HG03066 (cell line): ENCODE results near the gene FBXO10.
"Not testable (repeated sequence)": the region's sequence is repeated elsewhere in the genome, so short reads cannot be mapped to it uniquely, and the experiment has no call there.

Experiments
- ATAC-seq: cut with Tn5 transposase; IDR thresholded peaks from one replicate; pipeline ENCODE4 v1.9.1; 2021; ENCODE audit warnings: low read depth; ENCODE audit not compliant: unreplicated experiment

The FBXO10 gene

DNA sequence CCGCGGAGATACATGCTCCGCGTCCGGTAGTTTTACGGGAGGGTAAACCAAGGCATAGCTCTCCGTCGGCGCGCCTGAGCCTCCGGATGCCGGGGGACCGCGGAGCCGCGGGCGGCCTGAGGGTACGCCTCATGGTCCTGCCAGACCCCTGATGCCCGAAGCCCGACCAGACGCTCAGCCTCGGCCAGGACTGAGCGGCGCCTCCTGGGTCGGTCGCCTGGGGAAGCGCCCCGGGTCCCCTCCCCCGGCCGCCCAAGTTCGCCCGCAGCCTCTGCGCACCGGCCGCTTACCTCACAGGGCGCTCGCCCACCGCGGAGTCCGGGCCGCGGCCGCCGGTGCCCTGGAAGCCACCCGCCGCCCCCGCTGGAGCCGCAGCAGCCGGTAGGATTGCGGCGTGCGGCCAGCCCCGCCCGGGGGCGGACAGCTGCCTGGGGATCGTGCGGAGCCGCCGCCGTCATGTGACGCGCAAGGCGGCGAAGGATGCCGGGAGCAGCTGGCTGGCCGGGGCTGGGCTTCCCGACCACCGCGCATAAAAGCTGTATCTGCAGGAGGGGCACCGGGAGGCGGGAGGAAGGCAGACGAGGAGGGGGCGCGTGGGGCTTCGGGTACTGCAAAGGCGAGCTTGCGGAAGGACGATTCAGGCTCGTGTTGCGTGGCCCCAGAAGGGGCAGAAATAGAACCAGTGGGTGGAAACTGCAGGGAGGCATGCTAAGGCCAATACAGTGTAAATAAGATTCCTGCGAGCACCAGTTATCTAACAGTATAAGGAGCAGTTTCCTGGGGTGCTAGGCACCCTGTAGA, at the start of gene FBXO10:
Gene FBXO10, minus strand, starts transcription at position 460 of the 801 bp plus-strand sequence. CDS start 34,612 bp downstream, outside the sequence.
- ATAC-seq, result peak; percentile 70

DNA sequence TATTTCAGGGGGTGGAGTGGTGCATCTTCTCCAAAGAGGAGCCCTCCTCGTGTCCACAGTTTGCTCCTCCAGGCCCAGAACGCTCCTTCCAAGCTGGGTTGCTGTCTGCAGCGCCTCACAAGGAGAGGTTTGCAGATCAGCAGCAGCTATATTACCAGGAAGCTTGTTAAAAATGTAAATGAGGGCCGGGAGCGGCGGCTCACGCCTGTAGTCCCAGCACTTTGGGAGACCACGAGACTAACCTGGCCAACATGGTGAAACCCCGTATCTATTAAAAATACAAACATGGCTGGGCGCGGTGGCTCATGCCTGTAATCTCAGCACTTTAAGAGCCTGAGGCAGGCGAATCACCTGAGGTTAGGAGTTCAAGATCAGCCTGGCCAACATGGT, 49.6 kb upstream of the FBXO10 start:
- no peak for ATAC-seq

- no peak for ATAC-seq
Observed at GRCh38 chr9:37625036-37625757, 49.0 kb upstream of the FBXO10 start.

DNA sequence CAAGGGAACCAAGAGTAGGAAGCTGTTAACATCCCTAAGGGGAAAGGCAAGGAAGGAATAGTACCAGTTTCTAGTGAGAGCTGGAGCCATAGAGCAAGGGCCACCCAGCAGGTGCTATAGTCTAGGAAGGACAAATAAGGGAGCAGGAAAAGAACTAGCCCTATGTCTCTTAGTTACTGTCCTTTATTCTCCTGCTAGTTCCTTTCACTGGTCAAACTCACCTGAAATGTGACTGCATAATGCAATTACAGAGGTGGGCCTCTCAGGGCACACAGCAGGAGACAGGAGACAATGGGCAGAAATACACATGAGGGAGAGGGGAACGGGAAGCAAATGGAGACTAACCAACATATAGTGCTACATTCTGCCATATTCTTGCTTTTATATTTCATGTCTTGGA, 47.9 kb upstream of the FBXO10 start:
- no peak for ATAC-seq

- no peak for ATAC-seq
Observed at GRCh38 chr9:37623267-37623666, 47.1 kb upstream of the FBXO10 start.

DNA sequence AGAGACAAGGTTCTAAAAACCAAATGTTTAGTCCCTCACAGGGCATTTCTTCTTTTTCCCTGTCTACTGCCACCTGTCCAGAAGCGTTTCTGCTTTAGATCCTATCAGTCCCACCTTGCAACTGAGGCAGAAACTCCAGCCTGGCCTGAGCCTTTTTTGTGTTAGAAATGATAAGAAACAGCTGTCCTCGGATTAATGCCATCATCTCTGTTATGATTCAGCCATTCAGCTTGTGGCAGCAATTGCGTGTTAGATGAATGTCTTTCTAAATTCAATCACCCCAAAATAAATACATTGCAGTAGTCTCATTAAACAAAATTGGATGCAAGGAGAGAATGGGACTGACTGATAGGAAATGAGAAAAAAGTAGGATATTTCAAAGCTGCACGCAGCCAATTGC, 46.3 kb upstream of the FBXO10 start:
- no peak for ATAC-seq

DNA sequence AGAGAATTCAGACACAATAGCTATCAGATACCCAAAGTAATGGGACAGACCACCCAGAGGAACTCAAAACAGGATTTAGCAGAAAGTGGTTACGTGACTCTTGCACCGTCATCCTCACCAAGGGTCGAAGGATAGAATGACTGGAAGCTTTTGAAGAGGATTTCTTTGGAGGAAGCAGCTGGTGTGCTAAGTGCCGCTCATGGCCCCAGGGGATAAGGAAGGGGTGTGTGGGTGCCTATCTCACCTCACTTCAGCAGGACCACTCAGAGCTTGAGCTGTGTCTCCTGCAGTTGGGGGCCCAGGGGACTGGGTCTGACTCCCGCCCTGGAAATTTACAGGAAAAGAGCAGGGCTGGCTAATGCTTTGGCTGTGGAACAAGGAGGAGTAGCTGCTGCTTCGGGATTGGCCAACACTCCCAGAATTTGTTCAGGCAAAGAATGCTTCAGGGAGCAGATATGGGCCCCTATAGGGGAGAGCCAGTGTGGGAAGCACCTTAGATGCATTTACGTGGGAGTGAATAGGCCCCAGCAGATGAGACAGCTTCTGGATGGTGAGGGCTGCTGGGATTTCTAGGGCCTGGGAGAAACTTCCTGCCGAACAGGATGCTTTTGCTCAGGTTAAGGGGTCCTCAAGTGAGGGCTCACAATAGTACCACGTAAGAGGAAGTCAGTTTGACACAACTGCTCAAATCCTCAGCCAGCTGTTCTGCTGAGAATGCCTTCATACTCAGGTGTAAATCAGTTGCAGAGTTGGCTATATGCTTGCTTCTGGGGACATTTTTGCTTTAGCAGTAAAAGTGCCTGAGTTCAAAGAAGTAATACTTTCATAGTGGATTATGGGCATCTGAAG, 45.3 kb upstream of the FBXO10 start:
- ATAC-seq, result no peak

GRCh38 chr9:37620396-37620795, 44.2 kb upstream of the FBXO10 start:
- ATAC-seq, result no peak

DNA sequence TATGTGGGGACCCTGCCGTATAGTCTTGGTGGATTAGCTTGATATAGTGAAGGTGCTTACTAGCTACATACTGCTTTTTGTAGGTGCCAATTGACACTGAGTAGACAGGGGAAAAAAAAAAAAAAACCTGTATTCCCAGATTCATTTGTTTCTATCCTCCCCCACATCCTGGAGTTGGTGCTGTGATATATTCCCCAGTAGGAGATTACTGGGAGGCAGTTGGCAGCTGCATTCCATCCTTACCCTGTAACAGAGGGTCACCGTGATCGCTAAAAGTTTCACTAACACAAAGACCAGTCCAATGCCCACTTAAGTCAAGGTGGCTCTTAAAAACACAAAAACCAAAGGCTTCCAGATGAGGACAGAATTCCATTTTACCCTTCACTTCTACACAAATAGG, 43.6 kb upstream of the FBXO10 start:
- no peak for ATAC-seq

DNA sequence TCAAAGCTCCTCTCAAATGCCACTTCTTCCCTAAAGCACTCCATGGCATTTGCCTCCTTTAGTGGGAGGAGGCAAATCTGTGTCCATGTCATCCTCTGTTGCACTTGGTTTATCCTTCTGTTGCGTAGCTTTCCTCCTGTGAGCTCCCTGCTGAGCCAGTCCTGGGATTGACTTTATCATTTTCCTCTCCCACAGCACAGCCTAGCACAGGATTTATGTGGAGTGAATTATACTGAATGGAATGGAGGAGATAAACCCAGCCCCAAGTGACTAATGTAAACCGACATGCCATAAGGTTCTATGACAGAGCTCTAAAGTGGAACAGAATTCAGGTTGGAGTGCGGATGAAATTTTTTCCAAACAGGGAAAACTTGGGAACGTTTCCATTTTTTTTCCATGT, 42.6 kb upstream of the FBXO10 start:
- ATAC-seq, result no peak

DNA sequence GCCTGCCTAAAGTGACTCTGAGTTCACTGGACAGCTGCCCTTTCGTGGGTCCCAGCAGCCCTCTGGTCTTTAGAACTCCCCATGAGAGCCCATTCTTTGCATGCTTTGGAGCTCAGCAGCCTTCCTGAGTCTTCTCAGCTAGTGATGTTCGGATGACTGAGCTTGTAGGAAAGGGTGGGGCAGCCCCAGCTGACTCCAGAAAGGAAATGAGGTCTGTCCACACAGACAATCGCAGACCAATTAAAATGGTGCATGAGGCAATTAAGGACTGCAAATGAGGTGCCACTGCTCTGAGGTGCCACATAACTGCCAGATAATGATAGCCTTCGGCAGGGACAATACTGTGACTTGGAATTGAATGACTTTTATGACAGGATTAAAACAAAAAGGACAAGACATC, 41.7 kb upstream of the FBXO10 start:
- no peak for ATAC-seq

GRCh38 chr9:37617161-37617560, 41.0 kb upstream of the FBXO10 start:
- no peak for ATAC-seq

- no peak for ATAC-seq
Observed at GRCh38 chr9:37611961-37612360, 35.8 kb upstream of the FBXO10 start.

DNA sequence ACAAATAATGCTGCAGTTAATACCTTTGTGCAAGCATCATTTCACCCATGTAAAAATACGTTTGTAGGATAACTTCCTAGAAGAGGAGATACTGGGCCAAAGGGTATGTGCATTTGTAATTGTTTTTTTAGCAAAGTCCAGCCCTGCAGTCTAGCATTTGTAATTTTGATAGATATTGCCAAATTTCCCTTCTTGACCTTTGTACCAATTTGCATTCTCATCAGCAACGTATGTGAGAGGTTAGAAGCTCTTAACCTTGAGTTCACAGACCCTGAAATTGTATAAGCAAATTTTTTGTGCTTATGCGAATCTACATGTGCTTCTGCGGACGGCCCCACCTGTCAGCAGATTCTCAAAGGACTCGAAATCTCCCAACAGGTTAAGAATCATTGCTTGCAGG, 34.8 kb upstream of the FBXO10 start:
- ATAC-seq, result no peak

DNA sequence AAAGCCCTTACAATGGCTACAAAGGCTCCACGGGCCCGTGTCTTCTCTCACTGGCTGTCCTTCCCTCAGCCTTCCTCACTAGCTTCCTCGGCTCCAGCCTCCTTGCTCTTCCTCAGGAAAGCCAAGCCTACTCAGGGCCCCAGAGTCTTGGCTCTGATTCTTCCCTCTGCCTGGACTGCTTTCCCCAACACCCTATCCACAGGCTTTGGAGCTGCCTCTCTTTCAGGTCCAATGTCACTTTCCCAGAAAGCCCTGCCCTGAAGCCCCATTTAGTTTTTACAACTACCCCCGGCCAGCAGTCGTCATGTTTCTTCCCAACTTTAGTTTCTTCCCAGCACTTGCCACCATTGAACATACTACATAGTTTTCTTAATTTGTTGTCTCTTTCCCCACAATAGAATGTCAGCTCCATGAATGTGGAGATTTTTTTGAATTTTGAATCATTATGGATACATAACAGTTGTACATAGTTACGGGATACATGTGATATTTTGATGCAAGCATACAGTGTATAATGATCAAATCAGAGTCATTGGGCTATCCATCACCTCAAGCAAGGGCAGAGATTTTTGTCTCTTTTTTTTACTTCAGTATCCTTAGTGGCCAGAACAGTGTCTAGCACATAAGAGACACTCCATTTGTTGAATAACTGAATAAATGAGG, 33.7 kb upstream of the FBXO10 start:
- ATAC-seq, result no peak

- no peak for ATAC-seq
Observed at GRCh38 chr9:37608250-37608649, 32.1 kb upstream of the FBXO10 start.

DNA sequence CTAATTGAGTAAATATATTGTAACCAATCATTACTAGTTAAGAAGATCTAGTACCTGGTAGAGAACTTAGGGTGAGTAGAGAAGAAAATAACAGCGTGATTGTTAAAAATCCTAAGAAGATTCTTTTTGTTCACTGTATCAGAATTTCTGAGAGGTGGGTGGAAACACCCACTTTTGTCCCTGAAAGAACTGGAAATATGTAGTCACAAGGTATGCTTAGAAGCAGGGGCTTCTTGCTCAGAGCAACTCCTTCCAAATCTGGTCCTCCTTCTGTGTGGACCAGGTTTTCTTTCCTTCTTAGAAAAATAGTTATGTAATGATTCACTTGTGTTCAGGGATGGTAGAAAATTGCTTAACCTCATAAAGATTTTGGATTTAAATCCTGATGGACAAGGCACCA, 28.1 kb upstream of the FBXO10 start:
- ATAC-seq, result no peak

GRCh38 chr9:37602817-37603216, 26.6 kb upstream of the FBXO10 start:
- no peak for ATAC-seq

- not testable (repeated sequence) for ATAC-seq
Observed at GRCh38 chr9:37602061-37602460, 25.9 kb upstream of the FBXO10 start.

- no peak for ATAC-seq
Observed at GRCh38 chr9:37596504-37596903, 20.3 kb upstream of the FBXO10 start.
